Stomach (tissue), 4 donors: ENCODE measurements around the gene RABEP2.

Experiments
- EP300 ChIP-seq: sonication (generic); formaldehyde crosslinking; IDR thresholded peaks from one replicate; pipeline ENCODE4 v1.6.1; 2017; ENCODE audit warnings: antibody characterized with exemption
- POLR2A ChIP-seq, 4 donors: fragments of 450-650 bp; IDR thresholded peaks; one replicate each; pipeline ENCODE4 v1.6.1; 2016; ENCODE audit warnings: antibody characterized with exemption in 4 of 4, control low read depth in 2 of 4, mild to moderate bottlenecking in 1 of 4, moderate library complexity in 1 of 4
- TF ChIP-seq, protein P1 (sequence below), 7 experiments: fragments of 450-650 bp in 4 of 7; fragments of 200-600 bp in 3 of 7; sonication (generic) in 3 of 7; IDR thresholded peaks; one replicate each; pipeline ENCODE4 v1.5.1; 2016 to 2019; ENCODE audit warnings: antibody characterized with exemption in 7 of 7, control low read depth in 2 of 7, mild to moderate bottlenecking in 1 of 7

DNA sequence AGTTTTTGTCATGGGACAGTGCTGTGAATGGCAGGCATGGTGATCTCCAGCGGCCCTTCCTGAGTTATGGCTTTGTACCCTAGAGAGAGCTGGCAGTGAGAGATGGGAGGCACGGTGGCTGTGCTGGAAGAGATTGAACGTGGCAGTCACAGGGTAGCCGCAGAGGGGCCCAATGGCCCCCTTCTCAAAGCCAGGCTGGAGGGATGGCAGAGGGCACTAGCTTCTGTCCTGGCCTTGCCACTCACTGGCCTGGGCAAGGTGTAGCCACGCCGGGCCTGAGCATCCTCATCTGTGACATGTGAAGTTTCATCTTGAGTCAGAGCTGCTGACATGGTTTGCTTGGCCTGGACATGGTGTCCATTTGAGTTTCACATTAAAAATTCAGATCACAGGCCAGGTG, 50.6 kb downstream of the RABEP2 start:
- TF ChIP-seq, protein P1, sequence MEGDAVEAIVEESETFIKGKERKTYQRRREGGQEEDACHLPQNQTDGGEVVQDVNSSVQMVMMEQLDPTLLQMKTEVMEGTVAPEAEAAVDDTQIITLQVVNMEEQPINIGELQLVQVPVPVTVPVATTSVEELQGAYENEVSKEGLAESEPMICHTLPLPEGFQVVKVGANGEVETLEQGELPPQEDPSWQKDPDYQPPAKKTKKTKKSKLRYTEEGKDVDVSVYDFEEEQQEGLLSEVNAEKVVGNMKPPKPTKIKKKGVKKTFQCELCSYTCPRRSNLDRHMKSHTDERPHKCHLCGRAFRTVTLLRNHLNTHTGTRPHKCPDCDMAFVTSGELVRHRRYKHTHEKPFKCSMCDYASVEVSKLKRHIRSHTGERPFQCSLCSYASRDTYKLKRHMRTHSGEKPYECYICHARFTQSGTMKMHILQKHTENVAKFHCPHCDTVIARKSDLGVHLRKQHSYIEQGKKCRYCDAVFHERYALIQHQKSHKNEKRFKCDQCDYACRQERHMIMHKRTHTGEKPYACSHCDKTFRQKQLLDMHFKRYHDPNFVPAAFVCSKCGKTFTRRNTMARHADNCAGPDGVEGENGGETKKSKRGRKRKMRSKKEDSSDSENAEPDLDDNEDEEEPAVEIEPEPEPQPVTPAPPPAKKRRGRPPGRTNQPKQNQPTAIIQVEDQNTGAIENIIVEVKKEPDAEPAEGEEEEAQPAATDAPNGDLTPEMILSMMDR (IDR thresholded peaks at IDR 0.05), result no peak
- no peak for TF ChIP-seq EP300
- TF ChIP-seq POLR2A (IDR thresholded peaks at IDR 0.05), result no peak
